Esophagus squamous epithelium (tissue), 4 donors: Measurements from ENCODE around the gene DLX6.

Source experiments
- POLR2A ChIP-seq, 4 donors: fragments of 450-650 bp; IDR thresholded peaks; one replicate each; pipeline ENCODE4 v1.6.1; 2017; ENCODE audit warnings: antibody characterized with exemption in 4 of 4, mild to moderate bottlenecking in 4 of 4, moderate library complexity in 3 of 4
- TF ChIP-seq, protein P1 (sequence below), 6 experiments: fragments of 450-650 bp in 4 of 6; fragments of 200-600 bp in 2 of 6; sonication (generic) in 2 of 6; IDR thresholded peaks; one replicate each; pipeline ENCODE4 v1.5.1; 2016 to 2019; ENCODE audit warnings: antibody characterized with exemption in 6 of 6, mild to moderate bottlenecking in 4 of 6, moderate library complexity in 4 of 6

DNA sequence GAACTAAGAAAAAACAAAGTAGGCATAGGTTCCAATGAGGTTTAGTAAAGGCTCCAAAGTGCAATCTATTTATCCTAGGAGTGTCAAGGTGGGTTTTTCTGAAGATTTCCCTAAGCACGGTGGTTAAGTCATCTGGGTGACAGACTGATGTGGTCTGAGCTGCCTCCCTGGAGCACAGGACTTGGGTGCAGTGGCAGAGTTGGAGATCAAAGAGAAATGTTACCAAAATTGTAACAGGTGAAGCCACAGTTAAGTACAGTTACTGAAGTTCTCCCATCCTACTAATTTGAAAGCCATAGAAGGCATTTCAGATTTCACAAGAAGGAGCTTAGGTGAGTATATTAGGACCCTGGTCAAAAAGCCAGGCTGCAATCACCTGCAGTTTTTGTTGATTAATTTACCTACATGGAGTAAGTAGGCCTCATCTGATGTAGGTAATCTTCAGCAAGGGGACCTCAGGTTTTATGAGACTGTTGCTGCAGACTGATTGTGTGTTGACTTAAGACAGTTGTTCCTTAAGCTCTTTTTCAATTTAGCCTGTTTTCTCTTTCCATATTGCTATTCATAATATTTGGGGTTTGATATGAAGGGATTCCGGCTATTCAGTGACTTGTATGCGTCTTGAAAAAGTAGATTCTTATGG, 3.0 kb downstream of the DLX6 start:
- TF ChIP-seq, protein P1, sequence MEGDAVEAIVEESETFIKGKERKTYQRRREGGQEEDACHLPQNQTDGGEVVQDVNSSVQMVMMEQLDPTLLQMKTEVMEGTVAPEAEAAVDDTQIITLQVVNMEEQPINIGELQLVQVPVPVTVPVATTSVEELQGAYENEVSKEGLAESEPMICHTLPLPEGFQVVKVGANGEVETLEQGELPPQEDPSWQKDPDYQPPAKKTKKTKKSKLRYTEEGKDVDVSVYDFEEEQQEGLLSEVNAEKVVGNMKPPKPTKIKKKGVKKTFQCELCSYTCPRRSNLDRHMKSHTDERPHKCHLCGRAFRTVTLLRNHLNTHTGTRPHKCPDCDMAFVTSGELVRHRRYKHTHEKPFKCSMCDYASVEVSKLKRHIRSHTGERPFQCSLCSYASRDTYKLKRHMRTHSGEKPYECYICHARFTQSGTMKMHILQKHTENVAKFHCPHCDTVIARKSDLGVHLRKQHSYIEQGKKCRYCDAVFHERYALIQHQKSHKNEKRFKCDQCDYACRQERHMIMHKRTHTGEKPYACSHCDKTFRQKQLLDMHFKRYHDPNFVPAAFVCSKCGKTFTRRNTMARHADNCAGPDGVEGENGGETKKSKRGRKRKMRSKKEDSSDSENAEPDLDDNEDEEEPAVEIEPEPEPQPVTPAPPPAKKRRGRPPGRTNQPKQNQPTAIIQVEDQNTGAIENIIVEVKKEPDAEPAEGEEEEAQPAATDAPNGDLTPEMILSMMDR (IDR thresholded peaks at IDR 0.05), result no peak
- no peak for TF ChIP-seq POLR2A (IDR thresholded peaks at IDR 0.05)
